Ovary (tissue), 9 donors: ENCODE results near the gene ATP8B4. TPM values are rescaled to one million over a fixed set of nuclear protein-coding genes. Genes with fewer than 3 reads are reported as not detected.

Experiments used
- DNase-seq, 5 donors: peaks; one replicate each; pipeline ENCODE4 v3.0.0-alpha.2; 2019 to 2020
- H3K27ac ChIP-seq, 2 donors: fragments of 200-600 bp; one replicate each; pipeline versions ENCODE4 v1.5.1 to v1.8.0; 2019 to 2022
- H3K27me3 ChIP-seq: fragments of 200-600 bp; one replicate; pipeline ENCODE4 v1.8.0; 2022
- H3K36me3 ChIP-seq: fragments of 200-600 bp; sonication (generic); one replicate; pipeline ENCODE4 v1.5.1; 2019
- H3K4me1 ChIP-seq: one replicate; pipeline ENCODE4 v1.8.1; 2013; ENCODE audit warnings: mild to moderate bottlenecking, moderate library complexity; ENCODE audit not compliant: insufficient read depth
- H3K4me3 ChIP-seq: fragments of 200-600 bp; sonication (generic); one replicate; pipeline ENCODE4 v1.5.1; 2017
- H3K9me3 ChIP-seq, 2 donors: fragments of 200-600 bp in 1 of 2; sonication (generic) in 1 of 2; one replicate each; pipeline versions ENCODE4 v1.5.1 to v1.8.1; 2013 to 2019; ENCODE audit warnings: mild to moderate bottlenecking in 1 of 2, moderate library complexity in 1 of 2
- EP300 ChIP-seq: sonication (generic); formaldehyde crosslinking; IDR thresholded peaks from one replicate; pipeline ENCODE4 v1.6.1; 2017; ENCODE audit warnings: antibody characterized with exemption
- POLR2A ChIP-seq: fragments of 450-650 bp; IDR thresholded peaks from one replicate; pipeline ENCODE4 v1.6.1; 2017; ENCODE audit warnings: antibody characterized with exemption, mild to moderate bottlenecking, moderate library complexity
- WGBS, 3 donors: extraction: QIAGEN DNeasy Blood & Tissue Kit in 1 of 3; methylation state at CpG; one replicate each; pipeline versions ENCODE4 v1.1.5 to v1.1.7; 2013 to 2017; 5-methylcytosine and 5-hydroxymethylcytosine counted together
- intact Hi-C, 4 donors: fragments of 100-400 bp; cut with DNase I; formaldehyde crosslinking; loops; one replicate each; pipeline versions ENCODE4 v1.11.0 to v1.15.1; 2022 to 2023
- polyA plus RNA-seq, 2 donors: library from polyadenylated mRNA; stranded (reverse); fragments of 200-250 nt in 1 of 2; fragments of 350-450 nt in 1 of 2; fragmentation: Illumina TruSeq in 1 of 2; extraction: RNeasy Lipid Tissue Mini Kit (QIAGEN cat#74804) in 1 of 2; gene quantifications; one replicate each; pipeline ENCODE4 v1.2.3, GENCODE V29; 2013 to 2014
- total RNA-seq, 7 donors: library from RNA; depleted of rRNA in 2 of 7; stranded (reverse); fragments of >200 nt in 2 of 7; fragmentation: NEBNext Ultra II Directional in 3 of 7; extraction: Animal tissue kit (Norgen Biotek cat#: 25700) in 3 of 7; gene quantifications; one replicate each; pipeline versions ENCODE4 v1.1.0 to v1.2.4, GENCODE V29; 2016 to 2023
- TF ChIP-seq, protein P1 (sequence below), 3 donors: fragments of 450-650 bp in 2 of 3; fragments of 200-600 bp in 1 of 3; IDR thresholded peaks; one replicate each; pipeline versions ENCODE4 v1.5.1 to v1.8.0; 2016 to 2022; ENCODE audit warnings: antibody characterized with exemption in 3 of 3, mild to moderate bottlenecking in 1 of 3
- donor health status: DM: no; HTN: no; CAD: no; lungs with moderate emphysema.
- donor health status: DM: no; HTN: no; CAD: no.
- donor health status: Bipolar disorder and iron deficiency.
- donor health status: DM: yes; HTN: yes; CAD: no.
- donor health status: DM: no; HTN: no; CAD: no.
- donor health status: DM: yes; HTN: yes; CAD: no.

ATP8B4 gene
- total and polyA plus RNA-seq, 9 donors, result 3.7 to 14.4 (median 7.1) TPM

GRCh38 chr15:49848282-49848724, 270.7 kb downstream of the ATP8B4 start:
- Histone ChIP-seq H3K4me1 (peaks cover 2% of the 10 kb centered on the region), H3K27ac (no peak overlapping the region), H3K9me3 (no peaks in the 10 kb centered on the region), H3K36me3 (no peaks in the 10 kb centered on the region), H3K27me3 (no peaks in the 10 kb centered on the region), H3K4me3 (no peak overlapping the region)
- WGBS, 3 donors, result 24 to 28% (median 27%) methylated on average over 2 of the region's 2 CpGs
- no peak for DNase-seq
- TF ChIP-seq, protein P1, sequence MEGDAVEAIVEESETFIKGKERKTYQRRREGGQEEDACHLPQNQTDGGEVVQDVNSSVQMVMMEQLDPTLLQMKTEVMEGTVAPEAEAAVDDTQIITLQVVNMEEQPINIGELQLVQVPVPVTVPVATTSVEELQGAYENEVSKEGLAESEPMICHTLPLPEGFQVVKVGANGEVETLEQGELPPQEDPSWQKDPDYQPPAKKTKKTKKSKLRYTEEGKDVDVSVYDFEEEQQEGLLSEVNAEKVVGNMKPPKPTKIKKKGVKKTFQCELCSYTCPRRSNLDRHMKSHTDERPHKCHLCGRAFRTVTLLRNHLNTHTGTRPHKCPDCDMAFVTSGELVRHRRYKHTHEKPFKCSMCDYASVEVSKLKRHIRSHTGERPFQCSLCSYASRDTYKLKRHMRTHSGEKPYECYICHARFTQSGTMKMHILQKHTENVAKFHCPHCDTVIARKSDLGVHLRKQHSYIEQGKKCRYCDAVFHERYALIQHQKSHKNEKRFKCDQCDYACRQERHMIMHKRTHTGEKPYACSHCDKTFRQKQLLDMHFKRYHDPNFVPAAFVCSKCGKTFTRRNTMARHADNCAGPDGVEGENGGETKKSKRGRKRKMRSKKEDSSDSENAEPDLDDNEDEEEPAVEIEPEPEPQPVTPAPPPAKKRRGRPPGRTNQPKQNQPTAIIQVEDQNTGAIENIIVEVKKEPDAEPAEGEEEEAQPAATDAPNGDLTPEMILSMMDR (IDR thresholded peaks at IDR 0.05), result no peak
- intact Hi-C loops, result no loop called here

DNA sequence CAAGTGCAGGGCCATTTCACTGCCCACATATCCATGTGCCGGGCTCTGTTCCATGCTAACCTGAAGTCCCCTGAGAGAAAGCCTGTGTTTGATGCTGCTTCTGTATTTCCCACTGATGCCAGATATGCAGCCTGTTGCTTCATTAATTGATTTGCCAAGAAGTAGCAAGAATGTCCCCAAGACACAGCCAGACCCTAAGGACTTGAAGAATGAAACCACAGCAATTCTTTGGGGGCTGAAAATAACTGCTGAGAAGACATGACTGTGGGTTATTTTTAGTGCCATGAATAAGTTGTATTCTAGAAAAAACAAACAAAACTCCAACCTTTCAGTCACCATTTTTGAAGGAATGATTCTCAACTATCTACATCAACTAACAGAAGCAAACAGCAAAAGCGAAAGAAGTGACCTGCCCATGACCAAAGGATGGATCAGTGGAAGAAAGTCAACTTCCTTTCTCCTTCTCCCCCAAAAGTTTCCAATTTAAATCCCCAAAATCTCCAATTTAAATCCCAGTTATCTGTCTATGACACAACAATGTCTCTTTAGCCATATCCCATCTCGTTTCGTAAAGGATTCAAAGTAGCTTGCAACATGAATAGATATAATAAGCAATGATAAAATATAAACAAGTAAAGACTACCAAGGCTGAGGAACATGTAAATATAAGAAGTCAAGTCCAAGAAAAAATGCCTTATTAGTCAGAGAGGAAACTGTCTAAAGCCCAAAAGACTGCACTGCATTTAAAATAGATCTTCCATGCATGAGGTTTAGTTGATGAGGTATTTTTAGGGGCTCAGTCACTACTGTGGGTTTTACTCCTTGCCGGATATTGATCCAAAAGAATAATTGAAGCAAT, 271.4 kb downstream of the ATP8B4 start:
- TF ChIP-seq POLR2A (no peak), EP300 (no peak)
- TF ChIP-seq, protein P1 (IDR thresholded peaks at IDR 0.05), result no peak
- 44 to 54% (median 50%) methylated on average over 5 of the region's 5 CpGs for WGBS, 3 donors
- intact Hi-C loops, result no loop called here

GRCh38 chr15:49844390-49844789, 274.6 kb downstream of the ATP8B4 start:
- Histone ChIP-seq H3K4me1 (peaks cover 2% of the 10 kb centered on the region), H3K9me3 (no peaks in the 10 kb centered on the region), H3K36me3 (no peaks in the 10 kb centered on the region), H3K27me3 (no peaks in the 10 kb centered on the region), H3K27ac (no peak overlapping the region), H3K4me3 (no peak overlapping the region)
- DNase-seq, result no peak
- intact Hi-C loops, result no loop called here
- TF ChIP-seq, protein P1 (IDR thresholded peaks at IDR 0.05), result no peak
- no peak for TF ChIP-seq EP300
- no peak for TF ChIP-seq POLR2A
- WGBS, 3 donors, result 91 to 95% (median 92%) methylated on average over 7 of the region's 7 CpGs

More for the DNA sequence above, 271.4 kb downstream of the ATP8B4 start:
- peaks cover 2% of the 10 kb centered on the region for H3K4me1 ChIP-seq
- H3K27me3 ChIP-seq, result no peaks in the 10 kb centered on the region
- H3K36me3 ChIP-seq, result no peaks in the 10 kb centered on the region
- H3K27ac ChIP-seq, result no peak overlapping the region
- no peaks in the 10 kb centered on the region for H3K9me3 ChIP-seq
- DNase-seq, result no peak
- no peak overlapping the region for H3K4me3 ChIP-seq

- peaks cover 2% of the 10 kb centered on the region for H3K4me1 ChIP-seq
- intact Hi-C loops, result no loop called here
- TF ChIP-seq EP300 (no peak), POLR2A (no peak)
- TF ChIP-seq, protein P1 (IDR thresholded peaks at IDR 0.05), result no peak
- H3K27me3 ChIP-seq, result no peaks in the 10 kb centered on the region
- no peak overlapping the region for H3K4me3 ChIP-seq
- H3K9me3 ChIP-seq, result no peaks in the 10 kb centered on the region
- H3K27ac ChIP-seq, result no peak overlapping the region
- no peak for DNase-seq
- H3K36me3 ChIP-seq, result no peaks in the 10 kb centered on the region
- WGBS, 3 donors, result 92 to 96% (median 95%) methylated on average over 5 of the region's 5 CpGs
These were observed 275.3 kb downstream of the ATP8B4 start for GRCh38 chr15:49843725-49844124.
